HepG2 (cell line): ENCODE data around the gene PLSCR4. TPM values are rescaled to one million over a fixed set of nuclear protein-coding genes. Genes with fewer than 3 reads are reported as not detected.

Source experiments
- ATAC-seq: fragments of 200-7000 bp; cut with Tn5 transposase; 3 replicates; pipeline ENCODE4 v1.9.1; 2020; ENCODE audit warnings: mild to moderate bottlenecking, moderate library complexity
- BruUV-seq: library from RNA; stranded (reverse); fragments of 400-500 nt; replicated peaks from 2 replicates; lab custom pipeline; 2021; lab: Mats Ljungman, UMichigan
- CTCF ChIA-PET: fragments of 300-600 bp; formaldehyde crosslinking; extraction: SDS; loops from one replicate; lab custom pipeline; 2021; ENCODE audit warnings: low total read pairs, inconsistent platforms, low intra/inter-chr PET ratio; lab: Yijun Ruan, JAX
- POLR2A ChIA-PET: fragments of 350-600 bp; sonication (Branson Sonifier 250); formaldehyde crosslinking; loops from one replicate; lab custom pipeline; 2020; ENCODE audit warnings: antibody characterized with exemption, inconsistent platforms; lab: Yijun Ruan, JAX
- DNase-seq: peaks from one replicate; pipeline ENCODE4 v3.0.0-alpha.2; 2015; ENCODE audit warnings: low spot score
- FAIRE-seq: peaks from 3 replicates; lab custom pipeline; 2011; peaks lifted over from hg19 to GRCh38; lab: Jason Lieb, UNC
- H2AFZ ChIP-seq: one replicate; pipeline ENCODE4 v1.6.1; 2011; ENCODE audit warnings: low read length, inconsistent platforms
- H3K27ac ChIP-seq: fragments of 300-600 bp; 3 replicates; pipeline ENCODE4 v1.8.0; 2011; ENCODE audit warnings: mixed run types, mild to moderate bottlenecking, mixed read lengths, low read length, inconsistent platforms; ENCODE audit not compliant: insufficient read depth; ENCODE audit errors: extremely low read length
- H3K27me3 ChIP-seq, 2 experiments: fragments of 200-600 bp in 1 of 2; 2 replicates in 1 of 2; 3 replicates in 1 of 2; pipeline versions ENCODE4 v1.6.0 to v1.8.0; 2011; ENCODE audit warnings: low read length in 2 of 2, mild to moderate bottlenecking in 2 of 2, moderate library complexity in 2 of 2, inconsistent platforms in 1 of 2; ENCODE audit not compliant: insufficient read depth in 2 of 2, control insufficient read depth in 1 of 2
- H3K36me3 ChIP-seq, 2 experiments: fragments of 200-600 bp in 1 of 2; replicated peaks in 1 of 2; 2 replicates in 1 of 2; 3 replicates in 1 of 2; pipeline versions ENCODE4 v1.5.1 to v1.8.0; 2011; ENCODE audit warnings: low read length in 2 of 2, inconsistent platforms in 1 of 2; ENCODE audit not compliant: insufficient read depth in 2 of 2, control insufficient read depth in 1 of 2
- H3K4me1 ChIP-seq: 2 replicates; pipeline ENCODE4 v1.5.1; 2012; ENCODE audit warnings: low read length, inconsistent platforms; ENCODE audit not compliant: insufficient read depth
- H3K4me2 ChIP-seq: 2 replicates; pipeline ENCODE4 v1.6.0; 2011; ENCODE audit warnings: low read depth, low read length, inconsistent platforms
- H3K4me3 ChIP-seq, 3 experiments: fragments of 200-600 bp in 1 of 3; sonication (generic), shearing (Covaris generic) in 1 of 3; replicated peaks in 1 of 3; 2 replicates each; pipeline ENCODE4 v1.5.1; 2011 to 2016; ENCODE audit warnings: low read length in 3 of 3, inconsistent platforms in 2 of 3, low read depth in 2 of 3, mild to moderate bottlenecking in 2 of 3, control low read depth in 1 of 3, mixed read lengths in 1 of 3; ENCODE audit not compliant: insufficient read depth in 1 of 3
- H3K79me2 ChIP-seq: one replicate; pipeline ENCODE4 v1.6.1; 2011; ENCODE audit warnings: low read length, inconsistent platforms; ENCODE audit not compliant: insufficient read depth
- H3K9ac ChIP-seq: 2 replicates; pipeline ENCODE4 v1.6.0; 2011; ENCODE audit warnings: mild to moderate bottlenecking, low read depth, low read length, inconsistent platforms; ENCODE audit not compliant: insufficient read depth
- H3K9me3 ChIP-seq: 2 replicates; pipeline ENCODE4 v1.5.1; 2012; ENCODE audit warnings: mild to moderate bottlenecking, low read length
- H4K20me1 ChIP-seq: 2 replicates; pipeline ENCODE4 v1.6.0; 2011; ENCODE audit warnings: inconsistent platforms, mild to moderate bottlenecking, low read length, moderate library complexity; ENCODE audit not compliant: insufficient read depth
- ARNT ChIP-seq: fragments of 450-650 bp; IDR thresholded peaks from 2 replicates; pipeline ENCODE4 v1.6.1; 2017
- CHCHD3 ChIP-seq: sonication (generic); formaldehyde crosslinking; IDR thresholded peaks from 2 replicates; pipeline ENCODE4 v1.8.0; 2022; ENCODE audit warnings: mild to moderate bottlenecking, missing genetic modification reagents, moderate library complexity
- EEA1 ChIP-seq: sonication (generic); formaldehyde crosslinking; IDR thresholded peaks from 2 replicates; pipeline ENCODE4 v1.5.1; 2020; ENCODE audit warnings: mild to moderate bottlenecking, missing genetic modification reagents, borderline replicate concordance
- FOXO1 ChIP-seq: sonication (generic); formaldehyde crosslinking; IDR thresholded peaks from 2 replicates; pipeline ENCODE4 v1.4.0; 2020; ENCODE audit warnings: missing genetic modification reagents
- REL ChIP-seq: sonication (generic); formaldehyde crosslinking; conservative IDR thresholded peaks from 2 replicates; pipeline ENCODE4 v1.8.0; 2022; ENCODE audit warnings: mild to moderate bottlenecking, missing genetic modification reagents, moderate library complexity
- RFX1 ChIP-seq: fragments of 450-650 bp; IDR thresholded peaks from 2 replicates; pipeline ENCODE4 v1.6.1; 2017
- SMAD9 ChIP-seq: sonication (generic); formaldehyde crosslinking; IDR thresholded peaks from 2 replicates; pipeline ENCODE4 v1.5.1; 2020; ENCODE audit warnings: mild to moderate bottlenecking, missing genetic modification reagents
- SOX6 ChIP-seq, 2 experiments: fragments of 450-650 bp in 1 of 2; sonication (generic) in 1 of 2; formaldehyde crosslinking in 1 of 2; IDR thresholded peaks; 2 replicates each; pipeline versions ENCODE4 v1.4.0 to v1.6.1; 2017 to 2020; ENCODE audit warnings: antibody characterized with exemption in 1 of 2, mild to moderate bottlenecking in 1 of 2, missing genetic modification reagents in 1 of 2
- STAT5B ChIP-seq: sonication (generic); formaldehyde crosslinking; IDR thresholded peaks from 2 replicates; pipeline ENCODE4 v1.4.0; 2020; ENCODE audit warnings: missing genetic modification reagents
- TGIF2 ChIP-seq: IDR thresholded peaks from 2 replicates; pipeline ENCODE4 v1.6.1; 2016; ENCODE audit warnings: control low read depth, missing compliant biosample characterization
- ZFAT ChIP-seq: sonication (generic); formaldehyde crosslinking; conservative IDR thresholded peaks from 2 replicates; pipeline ENCODE4 v1.8.1; 2023; ENCODE audit warnings: missing genetic modification reagents, inconsistent platforms
- ZNF232 ChIP-seq: sonication (generic); formaldehyde crosslinking; IDR thresholded peaks from 2 replicates; pipeline ENCODE4 v1.4.0; 2020; ENCODE audit warnings: missing genetic modification reagents, borderline replicate concordance
- ZNF597 ChIP-seq: sonication (generic); formaldehyde crosslinking; IDR thresholded peaks from 2 replicates; pipeline ENCODE4 v1.5.0; 2020; ENCODE audit warnings: missing genetic modification reagents
- ZNF776 ChIP-seq: sonication (generic); formaldehyde crosslinking; IDR thresholded peaks from 2 replicates; pipeline ENCODE4 v1.4.0; 2020; ENCODE audit warnings: mild to moderate bottlenecking, missing genetic modification reagents
- ZNF780A ChIP-seq: sonication (generic); formaldehyde crosslinking; IDR thresholded peaks from 2 replicates; pipeline ENCODE4 v1.8.0; 2022; ENCODE audit warnings: mild to moderate bottlenecking, missing genetic modification reagents, moderate library complexity
- ZNF83 ChIP-seq: sonication (generic); formaldehyde crosslinking; IDR thresholded peaks from 2 replicates; pipeline ENCODE4 v1.4.0; 2020; ENCODE audit warnings: missing genetic modification reagents, mild to moderate bottlenecking, borderline replicate concordance
- WGBS: methylation state at CpG from one replicate; pipeline ENCODE4 v1.1.6; 2017; ENCODE audit warnings: low lambda C conversion rate; 5-methylcytosine and 5-hydroxymethylcytosine counted together
- in situ Hi-C: cut with HindIII; loops from 2 replicates; pipeline ENCODE4 v1.10.0; 2017; ENCODE audit warnings: low pct_unique_long_range_greater_than_20kb; ENCODE audit not compliant: extremely low pct_ligation_motif_present
- intact Hi-C: fragments of 100-400 bp; cut with micrococcal nuclease; formaldehyde crosslinking; loops from one replicate; pipeline ENCODE4 v1.10.0; 2022; ENCODE audit not compliant: unreplicated experiment
- polyA plus RNA-seq, 8 experiments: library from polyadenylated mRNA; depleted of rRNA in 3 of 8; stranded (reverse) in 7 of 8; unstranded in 1 of 8; fragments of >200 nt; fragmentation: Illumina TruSeq in 4 of 8; extraction: Trizol in 4 of 8; gene quantifications; 2 replicates each; pipeline versions ENCODE4 v1.2.1 to v1.2.3, GENCODE V29; 2011 to 2016; ENCODE audit warnings: low read depth in 4 of 8, missing spikeins in 1 of 8, mixed read lengths in 1 of 8; ENCODE audit not compliant: insufficient read depth in 1 of 8
- total RNA-seq, 5 experiments: library from RNA; depleted of rRNA; stranded (reverse); fragments of >200 nt; fragmentation: Illumina TruSeq; extraction: Trizol; gene quantifications; 2 replicates each; pipeline ENCODE4 v1.2.3, GENCODE V29; 2016; ENCODE audit warnings: low read depth in 1 of 5
- TF ChIP-seq, protein P1 (sequence below): sonication (generic); formaldehyde crosslinking; IDR thresholded peaks from 2 replicates; pipeline ENCODE4 v1.5.1; 2020; ENCODE audit warnings: mild to moderate bottlenecking, missing genetic modification reagents, moderate library complexity
- TF ChIP-seq, protein P2 (sequence below): fragments of 450-650 bp; IDR thresholded peaks from 2 replicates; pipeline ENCODE4 v1.6.1; 2016

Gene PLSCR4
- total and polyA plus RNA-seq, 2 of the 13 experiments (the other 11 are each of a cell fraction or from before 2014, with no cell fraction given), result 1.5 to 59.0 TPM

GRCh38 chr3:146243559-146243958 is 7.3 kb downstream of the PLSCR4 start:
- BruUV-seq, result no TSS peak
- in situ Hi-C loops, result no loop called here

DNA sequence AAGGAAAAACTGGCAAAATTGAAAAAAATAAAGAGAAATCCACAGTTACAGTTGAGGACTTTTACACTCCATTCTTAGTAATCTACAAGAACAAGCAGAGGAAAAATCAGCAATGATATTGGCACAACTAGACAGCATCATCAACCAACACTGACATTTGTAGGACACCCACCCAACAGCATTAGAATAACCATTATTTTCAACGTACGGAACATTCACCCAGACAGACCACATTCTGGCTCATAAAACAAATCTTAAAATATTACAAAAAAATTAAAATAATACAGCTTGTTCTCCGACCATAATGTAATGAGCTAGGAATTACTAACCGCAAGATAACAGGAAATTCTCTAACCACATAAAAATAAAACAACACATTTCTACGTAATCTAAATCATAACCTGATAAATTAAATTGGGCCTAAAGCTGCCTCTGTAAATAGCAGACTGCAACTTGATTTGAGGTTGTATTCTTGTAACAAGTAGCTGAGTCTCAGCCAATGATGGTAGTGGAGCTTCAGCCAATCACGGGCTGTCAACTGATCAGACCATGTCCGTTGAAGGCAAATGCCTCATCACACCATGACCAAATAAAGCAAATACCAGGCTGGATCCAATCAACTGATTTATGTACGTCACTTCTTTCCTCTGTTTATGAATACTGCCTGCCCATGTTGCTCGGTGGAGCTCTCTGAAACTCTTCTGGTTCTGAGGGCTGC is 9.2 kb downstream of the PLSCR4 start:
- H3K9ac ChIP-seq, result no peak overlapping the region
- no peaks in the 10 kb centered on the region for H3K36me3 ChIP-seq
- ChIA-PET CTCF (no interaction called here), POLR2A (no interaction called here)
- no peaks in the 10 kb centered on the region for H4K20me1 ChIP-seq
- ATAC-seq (no peak), FAIRE-seq (no peak), DNase-seq (no peak)
- WGBS, result 75% methylated on average over 9 of the region's 9 CpGs
- H3K79me2 ChIP-seq, result no peaks in the 10 kb centered on the region
- no peak overlapping the region for H3K4me2 ChIP-seq
- H2AFZ ChIP-seq, result no peak overlapping the region
- in situ Hi-C loops (no loop called here), intact Hi-C loops (no loop called here)
- no peaks in the 10 kb centered on the region for H3K4me1 ChIP-seq
- peaks cover 2% of the 10 kb centered on the region for H3K9me3 ChIP-seq
- H3K27ac ChIP-seq, result no peak overlapping the region
- H3K4me3 ChIP-seq, result no peak overlapping the region
- no TSS peak for BruUV-seq
- no peaks in the 10 kb centered on the region for H3K27me3 ChIP-seq
- TF ChIP-seq ZNF597 (CRISPR knock-in tag), result no peak
- TF ChIP-seq ZFAT (CRISPR knock-in tag), result no peak
- no peak for TF ChIP-seq RFX1
- no peak for TF ChIP-seq TGIF2 (CRISPR knock-in tag)
- no peak for TF ChIP-seq ZNF776 (CRISPR knock-in tag)
- TF ChIP-seq ZNF83 (CRISPR knock-in tag), result no peak
- no peak for TF ChIP-seq ZNF780A (CRISPR knock-in tag)
- no peak for TF ChIP-seq CHCHD3
- no peak for TF ChIP-seq FOXO1 (CRISPR knock-in tag)
- TF ChIP-seq, protein P1, sequence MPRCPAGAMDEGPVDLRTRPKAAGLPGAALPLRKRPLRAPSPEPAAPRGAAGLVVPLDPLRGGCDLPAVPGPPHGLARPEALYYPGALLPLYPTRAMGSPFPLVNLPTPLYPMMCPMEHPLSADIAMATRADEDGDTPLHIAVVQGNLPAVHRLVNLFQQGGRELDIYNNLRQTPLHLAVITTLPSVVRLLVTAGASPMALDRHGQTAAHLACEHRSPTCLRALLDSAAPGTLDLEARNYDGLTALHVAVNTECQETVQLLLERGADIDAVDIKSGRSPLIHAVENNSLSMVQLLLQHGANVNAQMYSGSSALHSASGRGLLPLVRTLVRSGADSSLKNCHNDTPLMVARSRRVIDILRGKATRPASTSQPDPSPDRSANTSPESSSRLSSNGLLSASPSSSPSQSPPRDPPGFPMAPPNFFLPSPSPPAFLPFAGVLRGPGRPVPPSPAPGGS, result no peak
- no peak for TF ChIP-seq ARNT
- no peak for TF ChIP-seq REL (CRISPR knock-in tag)
- TF ChIP-seq, protein P2, sequence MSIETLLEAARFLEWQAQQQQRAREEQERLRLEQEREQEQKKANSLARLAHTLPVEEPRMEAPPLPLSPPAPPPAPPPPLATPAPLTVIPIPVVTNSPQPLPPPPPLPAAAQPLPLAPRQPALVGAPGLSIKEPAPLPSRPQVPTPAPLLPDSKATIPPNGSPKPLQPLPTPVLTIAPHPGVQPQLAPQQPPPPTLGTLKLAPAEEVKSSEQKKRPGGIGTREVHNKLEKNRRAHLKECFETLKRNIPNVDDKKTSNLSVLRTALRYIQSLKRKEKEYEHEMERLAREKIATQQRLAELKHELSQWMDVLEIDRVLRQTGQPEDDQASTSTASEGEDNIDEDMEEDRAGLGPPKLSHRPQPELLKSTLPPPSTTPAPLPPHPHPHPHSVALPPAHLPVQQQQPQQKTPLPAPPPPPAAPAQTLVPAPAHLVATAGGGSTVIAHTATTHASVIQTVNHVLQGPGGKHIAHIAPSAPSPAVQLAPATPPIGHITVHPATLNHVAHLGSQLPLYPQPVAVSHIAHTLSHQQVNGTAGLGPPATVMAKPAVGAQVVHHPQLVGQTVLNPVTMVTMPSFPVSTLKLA, result no peak
- no peak for TF ChIP-seq SOX6 (IDR thresholded peaks at IDR 0.05)
- no peak for TF ChIP-seq SOX6 (CRISPR knock-in tag; IDR thresholded peaks at IDR 0.05)

More at GRCh38 chr3:146243559-146243958, 7.3 kb downstream of the PLSCR4 start:
- Histone ChIP-seq H3K79me2 (no peaks in the 10 kb centered on the region), H3K4me2 (no peak overlapping the region), H3K4me1 (no peaks in the 10 kb centered on the region), H3K27ac (no peak overlapping the region), H3K36me3 (no peaks in the 10 kb centered on the region), H3K27me3 (no peaks in the 10 kb centered on the region), H3K9me3 (no peaks in the 10 kb centered on the region), H3K4me3 (no peak overlapping the region), H3K9ac (no peak overlapping the region), H4K20me1 (no peaks in the 10 kb centered on the region), H2AFZ (no peak overlapping the region)
- intact Hi-C loops, result no loop called here
- FAIRE-seq (no peak), DNase-seq (no peak), ATAC-seq (no peak)
- ChIA-PET POLR2A (no interaction called here), CTCF (no interaction called here)
- no peak for TF ChIP-seq STAT5B
- no peak for TF ChIP-seq EEA1
- TF ChIP-seq ZNF232 (CRISPR knock-in tag), result no peak
- TF ChIP-seq SMAD9 (CRISPR knock-in tag), result no peak
- 89% methylated on average over 1 of the region's 1 CpG for WGBS
